ENCODE results near the gene OR4C16.

Gene OR4C16, protein sequence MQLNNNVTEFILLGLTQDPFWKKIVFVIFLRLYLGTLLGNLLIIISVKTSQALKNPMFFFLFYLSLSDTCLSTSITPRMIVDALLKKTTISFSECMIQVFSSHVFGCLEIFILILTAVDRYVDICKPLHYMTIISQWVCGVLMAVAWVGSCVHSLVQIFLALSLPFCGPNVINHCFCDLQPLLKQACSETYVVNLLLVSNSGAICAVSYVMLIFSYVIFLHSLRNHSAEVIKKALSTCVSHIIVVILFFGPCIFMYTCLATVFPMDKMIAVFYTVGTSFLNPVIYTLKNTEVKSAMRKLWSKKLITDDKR

DNA sequence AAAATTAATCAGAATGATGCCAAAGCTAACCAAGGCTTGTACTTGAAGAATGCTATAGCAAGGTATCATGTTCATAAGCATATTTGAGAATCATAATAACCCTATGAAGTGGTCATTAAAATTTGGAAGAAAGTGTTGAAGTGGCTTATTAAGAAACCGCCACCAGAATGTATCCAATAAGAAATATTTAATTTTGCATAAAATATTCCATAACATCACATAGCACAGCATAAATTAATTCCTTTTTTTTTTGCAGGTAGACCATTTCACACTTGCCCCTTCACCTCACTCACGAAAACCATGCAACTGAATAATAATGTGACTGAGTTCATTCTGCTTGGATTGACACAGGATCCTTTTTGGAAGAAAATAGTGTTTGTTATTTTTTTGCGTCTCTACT lies at the start of gene OR4C16:
Gene OR4C16 (plus strand): TSS at position 301 of the 400 bp plus-strand sequence. CDS start 0 bp downstream, at position 301.
- no peak for DNase-seq (ENCODE audit: low spot score)

- DNase-seq (ENCODE audit: low spot score): no peak
Measured at GRCh38 chr11:55554169-55554568, 17.8 kb upstream of the OR4C16 start, which contains the start of gene OR4C15. OR4C15 (plus strand) TSS chr11:55554469; CDS start chr11:55554469, 0 bp downstream.

DNA sequence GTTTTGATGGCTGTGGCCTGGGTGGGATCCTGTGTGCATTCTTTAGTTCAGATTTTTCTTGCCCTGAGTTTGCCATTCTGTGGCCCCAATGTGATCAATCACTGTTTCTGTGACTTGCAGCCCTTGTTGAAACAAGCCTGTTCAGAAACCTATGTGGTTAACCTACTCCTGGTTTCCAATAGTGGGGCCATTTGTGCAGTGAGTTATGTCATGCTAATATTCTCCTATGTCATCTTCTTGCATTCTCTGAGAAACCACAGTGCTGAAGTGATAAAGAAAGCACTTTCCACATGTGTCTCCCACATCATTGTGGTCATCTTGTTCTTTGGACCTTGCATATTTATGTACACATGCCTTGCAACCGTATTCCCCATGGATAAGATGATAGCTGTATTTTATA lies 620 bp downstream of the OR4C16 start:
- DNase-seq (ENCODE audit: low spot score): no peak

GRCh38 chr11:55607545-55607944 lies 35.6 kb downstream of the OR4C16 start, which contains the start of gene OR4C11:
OR4C11 (minus strand) TSS chr11:55607645; CDS start chr11:55604373, 3,272 bp downstream.
- no peak for DNase-seq (ENCODE audit: low spot score)

Measured in putamen (tissue), 1 donor.